PC-3 (cell line): ENCODE results near the gene HSPB1.

ENCODE experiments used
- CTCF ChIP-seq: fragments of 300-600 bp; sonication (generic); conservative IDR thresholded peaks from 2 replicates; pipeline ENCODE4 v1.5.1; 2017; ENCODE audit warnings: antibody characterized with exemption, low read depth, mild to moderate bottlenecking, low read length
- EZH2 ChIP-seq: fragments of 300-600 bp; sonication (generic); IDR thresholded peaks from one replicate; pipeline ENCODE4 v1.6.1; 2017; ENCODE audit warnings: antibody characterized with exemption, mild to moderate bottlenecking, low read length; ENCODE audit not compliant: unreplicated experiment
- EZH2phosphoT487 ChIP-seq: fragments of 300-600 bp; sonication (generic); IDR thresholded peaks from 2 replicates; pipeline ENCODE4 v1.6.1; 2018; ENCODE audit warnings: mild to moderate bottlenecking, antibody characterized with exemption, low read length, borderline replicate concordance

DNA sequence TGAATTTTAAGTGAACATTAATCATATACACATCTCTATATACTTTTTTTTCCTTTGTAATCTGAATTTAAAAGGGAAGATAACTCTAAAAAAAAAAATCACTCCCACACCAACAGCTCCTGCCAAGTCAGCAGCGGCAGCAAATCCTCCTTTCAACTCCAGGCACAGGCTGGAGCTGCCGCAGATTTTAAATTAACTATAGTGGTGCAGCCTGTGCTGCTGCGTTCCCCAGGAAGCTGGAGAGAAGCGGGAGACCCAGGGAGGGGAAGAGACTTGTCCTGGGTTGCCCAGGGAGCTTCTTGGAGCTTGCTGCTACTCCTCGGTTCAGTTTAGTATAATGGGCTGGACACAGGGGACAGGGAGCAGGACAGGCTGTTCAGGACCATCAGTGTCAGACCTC, 32.6 kb upstream of the HSPB1 start:
- TF ChIP-seq CTCF (no peak), EZH2phosphoT487 (no peak), EZH2 (no peak)
